Skeletal muscle satellite cell (primary cell): ENCODE measurements around the gene LRCH1.

Experiments used
- H3K27me3 ChIP-seq: 2 replicates; pipeline ENCODE4 v1.7.0; 2013; ENCODE audit warnings: low read length; ENCODE audit not compliant: control insufficient read depth, insufficient read depth
- H3K36me3 ChIP-seq: 2 replicates; pipeline ENCODE4 v1.7.0; 2013; ENCODE audit warnings: mild to moderate bottlenecking, control low read depth, low read length; ENCODE audit not compliant: insufficient read depth
- H3K4me1 ChIP-seq: 2 replicates; pipeline ENCODE4 v1.7.0; 2013; ENCODE audit warnings: low read length; ENCODE audit not compliant: control insufficient read depth, insufficient read depth
- H3K4me2 ChIP-seq: 2 replicates; pipeline ENCODE4 v1.7.0; 2013; ENCODE audit warnings: mild to moderate bottlenecking, low read length
- H3K4me3 ChIP-seq: 2 replicates; pipeline ENCODE4 v1.7.0; 2013; ENCODE audit warnings: low read length
- H3K9ac ChIP-seq: 2 replicates; pipeline ENCODE4 v1.7.0; 2013; ENCODE audit warnings: mild to moderate bottlenecking, low read depth, low read length, moderate library complexity
- H3K9me3 ChIP-seq: replicated peaks from 2 replicates; pipeline ENCODE4 v1.7.0; 2013; ENCODE audit warnings: mild to moderate bottlenecking, control low read depth, low read length

The LRCH1 gene

DNA sequence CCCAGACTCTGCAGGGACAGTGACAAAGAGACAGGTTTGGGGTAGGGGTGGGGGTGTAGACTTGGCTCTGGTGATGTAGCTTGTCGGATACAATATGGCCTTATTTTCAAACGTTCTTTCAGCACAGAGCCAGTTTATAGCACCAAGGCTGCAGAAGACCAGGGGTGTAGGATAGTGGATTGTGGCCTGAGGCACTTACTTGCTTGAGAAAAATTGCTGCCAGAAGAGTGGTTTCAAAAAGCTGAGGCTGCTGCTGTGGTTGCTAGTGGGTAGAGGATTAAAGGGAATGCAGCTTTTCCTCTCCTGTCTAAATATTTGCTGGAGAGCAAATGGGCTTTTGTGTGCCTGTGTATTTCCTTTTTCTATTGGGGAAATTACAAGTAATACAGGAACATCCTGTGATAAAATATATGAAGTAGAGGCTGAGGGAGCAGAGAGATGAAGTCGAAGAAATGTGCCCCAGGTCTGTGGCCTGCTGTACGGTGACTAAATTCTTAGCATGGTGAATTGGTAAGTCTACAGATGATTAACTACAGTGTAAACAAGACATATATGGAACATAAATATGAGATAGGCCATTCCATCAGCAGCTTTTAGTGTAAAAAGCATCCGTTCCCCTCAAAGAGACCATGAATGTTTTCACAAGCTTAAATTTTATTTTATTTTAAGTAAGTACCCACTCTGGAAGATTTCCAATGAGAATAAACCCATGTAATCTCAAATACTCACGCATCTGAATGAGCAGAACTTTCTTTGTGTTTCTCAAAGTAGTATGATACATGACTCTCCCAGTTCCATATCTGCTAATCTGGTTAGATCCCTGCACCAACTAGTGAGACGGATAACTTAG is 112.9 kb downstream of the LRCH1 start:
- H3K4me3 ChIP-seq, result no peak overlapping the region
- peak overlapping the region; percentile 43 for H3K4me2 ChIP-seq
- no peaks in the 10 kb centered on the region for H3K36me3 ChIP-seq
- no peaks in the 10 kb centered on the region for H3K27me3 ChIP-seq
- H3K9ac ChIP-seq, result no peak overlapping the region
- H3K9me3 ChIP-seq, result no peaks in the 10 kb centered on the region
- peaks cover 41% of the 10 kb centered on the region for H3K4me1 ChIP-seq

DNA sequence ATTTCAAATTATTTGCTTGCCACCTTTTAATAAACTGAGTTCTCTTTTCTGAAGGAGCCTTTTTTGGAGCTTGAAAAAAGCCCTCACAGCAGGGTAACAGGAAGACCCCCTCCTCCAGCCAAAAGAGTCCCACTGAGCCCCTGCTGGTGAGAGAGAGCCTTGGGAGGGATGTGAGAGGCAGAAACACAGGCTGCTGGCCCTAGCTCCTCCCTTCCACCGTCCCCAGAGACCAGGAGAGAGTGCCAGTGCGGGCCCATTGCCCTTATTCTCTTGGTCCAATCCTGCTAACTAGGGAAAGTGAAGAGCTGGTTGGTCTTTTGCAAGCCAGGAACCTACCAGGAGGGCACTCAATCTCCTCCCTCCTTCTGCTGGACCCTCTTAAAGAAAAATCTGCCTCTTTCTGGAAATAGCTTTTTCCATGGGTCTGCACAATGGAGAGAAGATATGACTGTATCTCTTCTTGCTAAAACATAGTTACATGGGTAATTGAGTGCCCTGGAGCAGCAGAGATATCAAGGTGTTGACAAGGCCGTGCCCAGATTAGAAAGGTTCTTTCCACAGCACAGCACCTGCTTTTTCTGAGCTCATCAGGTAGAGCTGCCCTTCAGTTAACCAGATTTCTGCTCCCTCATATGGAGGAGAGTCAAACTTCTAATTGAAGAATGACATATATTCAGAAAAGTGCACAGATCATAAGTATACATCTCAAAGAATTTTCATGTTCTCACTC is 113.9 kb downstream of the LRCH1 start:
- no peak overlapping the region for H3K4me2 ChIP-seq
- H3K4me3 ChIP-seq, result no peak overlapping the region
- no peaks in the 10 kb centered on the region for H3K9me3 ChIP-seq
- H3K27me3 ChIP-seq, result no peaks in the 10 kb centered on the region
- no peaks in the 10 kb centered on the region for H3K36me3 ChIP-seq
- no peak overlapping the region for H3K9ac ChIP-seq
- peaks cover 41% of the 10 kb centered on the region for H3K4me1 ChIP-seq

DNA sequence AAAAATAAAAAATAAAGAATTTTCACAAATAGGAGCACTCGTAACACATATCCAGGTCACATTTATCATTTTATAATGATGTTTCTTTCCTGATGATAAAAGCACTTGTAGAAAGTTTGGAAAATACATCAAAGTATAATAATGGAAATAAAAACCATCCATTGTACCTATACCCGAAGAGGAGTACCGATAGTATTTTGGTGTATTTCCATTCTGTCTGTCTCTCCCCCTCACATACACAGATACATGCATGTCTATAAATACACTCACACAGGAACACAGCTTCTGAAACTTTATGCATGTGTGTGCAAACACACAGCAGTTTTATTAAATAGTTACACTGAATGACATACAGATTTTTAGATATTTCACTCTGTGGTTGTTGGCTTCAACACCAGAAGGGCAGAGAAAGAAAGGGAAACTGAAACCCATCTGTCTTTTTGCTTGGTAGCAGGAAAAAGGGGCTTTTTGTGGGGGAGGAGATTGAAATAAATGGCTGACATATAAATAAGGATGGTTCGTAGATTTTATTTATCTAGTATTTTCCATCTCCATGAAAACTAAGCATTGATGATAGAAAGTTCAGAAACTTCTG is 114.8 kb downstream of the LRCH1 start:
- Histone ChIP-seq H3K4me1 (peaks cover 41% of the 10 kb centered on the region), H3K4me3 (peak overlapping the region; percentile 60), H3K36me3 (no peaks in the 10 kb centered on the region), H3K4me2 (peak overlapping the region; percentile 83), H3K27me3 (no peaks in the 10 kb centered on the region), H3K9ac (peak overlapping the region; percentile 44), H3K9me3 (no peaks in the 10 kb centered on the region)

DNA sequence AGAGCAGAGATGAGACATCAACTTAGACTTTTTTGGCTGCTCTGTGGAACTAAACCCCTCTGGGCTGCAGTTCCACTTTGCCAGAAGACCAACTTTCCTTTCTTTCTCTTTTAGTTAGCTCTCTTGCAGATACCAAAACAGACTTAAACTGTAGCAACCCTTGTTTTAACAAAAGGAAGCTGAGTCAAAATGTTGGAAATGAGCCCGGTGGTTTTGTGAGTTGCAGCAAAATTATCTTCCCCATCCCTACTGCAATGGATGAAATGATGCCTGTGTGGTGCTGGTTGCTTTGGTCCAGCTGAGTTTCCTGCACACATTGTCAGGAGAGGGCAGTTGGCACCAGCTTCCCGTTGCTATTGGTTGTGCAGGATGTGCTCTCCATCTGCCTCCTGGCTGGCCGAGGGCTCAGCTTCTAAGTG is 115.3 kb downstream of the LRCH1 start:
- H3K9me3 ChIP-seq, result no peaks in the 10 kb centered on the region
- no peaks in the 10 kb centered on the region for H3K36me3 ChIP-seq
- peaks cover 39% of the 10 kb centered on the region for H3K4me1 ChIP-seq
- H3K9ac ChIP-seq, result peak overlapping the region; percentile 44
- H3K4me3 ChIP-seq, result peak overlapping the region; percentile 60
- H3K4me2 ChIP-seq, result peak overlapping the region; percentile 83
- H3K27me3 ChIP-seq, result no peaks in the 10 kb centered on the region

GRCh38 chr13:46668931-46669525 is 116.1 kb downstream of the LRCH1 start:
- Histone ChIP-seq H3K9ac (no peak overlapping the region), H3K9me3 (no peaks in the 10 kb centered on the region), H3K36me3 (no peaks in the 10 kb centered on the region), H3K4me1 (peaks cover 33% of the 10 kb centered on the region), H3K4me3 (no peak overlapping the region), H3K27me3 (no peaks in the 10 kb centered on the region), H3K4me2 (no peak overlapping the region)

DNA sequence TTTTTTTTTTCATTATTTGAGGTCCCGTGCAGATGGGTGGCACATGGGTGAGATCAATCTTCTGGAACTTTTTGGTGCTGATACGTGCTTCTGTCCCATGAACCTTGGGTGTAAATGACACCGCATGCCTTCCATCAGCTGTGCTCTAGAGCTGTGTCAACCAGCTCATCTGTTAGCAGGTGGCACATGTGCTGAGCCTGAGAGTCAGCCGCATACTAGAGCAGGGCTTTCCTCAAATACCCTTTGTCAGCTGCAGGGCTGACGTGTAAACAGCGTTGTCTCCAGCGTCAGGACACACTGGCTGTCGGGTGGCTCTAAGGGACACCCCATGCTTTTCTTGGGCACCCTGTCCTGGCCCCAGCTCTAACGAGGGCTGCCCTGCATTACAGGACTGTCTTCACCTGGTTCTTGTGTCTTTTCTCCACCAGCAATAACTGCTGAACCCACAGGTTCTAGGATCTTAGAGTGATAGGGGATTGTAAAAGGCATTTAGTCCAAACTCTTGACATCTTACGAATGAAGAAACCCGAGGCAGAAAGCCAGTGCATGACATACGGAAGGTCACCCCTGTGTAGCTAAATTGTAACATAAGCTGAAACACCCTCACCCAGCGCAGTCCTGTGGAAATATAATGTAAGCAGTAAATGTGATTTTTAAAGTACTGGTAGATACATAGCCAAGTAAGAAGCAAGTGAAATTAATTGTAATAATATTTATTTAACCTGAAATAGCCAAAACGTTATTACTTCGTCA is 119.5 kb downstream of the LRCH1 start:
- Histone ChIP-seq H3K4me3 (no peak overlapping the region), H3K27me3 (no peaks in the 10 kb centered on the region), H3K9ac (no peak overlapping the region), H3K4me1 (peaks cover 20% of the 10 kb centered on the region), H3K9me3 (no peaks in the 10 kb centered on the region), H3K36me3 (no peaks in the 10 kb centered on the region), H3K4me2 (no peak overlapping the region)

DNA sequence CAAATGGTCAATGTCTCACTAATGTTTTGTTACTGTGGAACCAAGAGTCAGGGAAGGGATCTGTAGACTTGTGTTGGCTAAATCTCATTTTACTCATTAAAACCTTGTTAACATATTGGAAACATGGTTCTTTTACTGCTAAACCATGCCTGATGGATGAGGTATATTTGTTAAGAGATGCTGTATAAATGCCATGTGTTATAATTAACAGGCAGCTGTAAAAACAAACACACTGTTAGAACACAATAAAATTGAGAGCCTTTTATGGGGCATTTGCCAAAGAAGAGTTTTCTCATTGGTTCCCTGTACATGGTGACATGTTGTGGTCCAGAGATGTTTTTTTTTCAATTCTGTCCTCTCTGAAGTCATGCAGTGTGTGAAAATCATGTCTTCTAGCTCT is 122.0 kb downstream of the LRCH1 start:
- Histone ChIP-seq H3K4me2 (no peak overlapping the region), H3K9me3 (no peaks in the 10 kb centered on the region), H3K36me3 (no peaks in the 10 kb centered on the region), H3K4me1 (peaks cover 20% of the 10 kb centered on the region), H3K9ac (no peak overlapping the region), H3K4me3 (no peak overlapping the region), H3K27me3 (no peaks in the 10 kb centered on the region)

DNA sequence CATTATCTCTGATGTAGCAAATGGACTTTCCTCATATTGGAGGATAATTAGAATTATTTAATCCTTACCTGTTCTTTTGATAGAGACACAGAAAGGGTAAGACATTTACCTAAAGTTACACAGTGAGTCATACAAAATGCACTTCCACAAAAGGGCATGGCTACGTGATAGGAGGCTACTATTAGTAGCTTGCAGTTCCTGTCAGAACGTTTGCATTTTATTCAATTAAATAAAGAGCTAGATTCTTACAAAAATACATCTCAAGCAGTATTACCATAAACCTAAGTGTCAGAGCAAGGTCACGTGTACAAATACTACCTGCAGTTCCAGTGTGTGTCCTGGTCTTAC is 123.4 kb downstream of the LRCH1 start:
- H3K36me3 ChIP-seq, result no peaks in the 10 kb centered on the region
- H3K4me2 ChIP-seq, result no peak overlapping the region
- no peaks in the 10 kb centered on the region for H3K27me3 ChIP-seq
- no peak overlapping the region for H3K4me3 ChIP-seq
- no peak overlapping the region for H3K9ac ChIP-seq
- H3K9me3 ChIP-seq, result no peaks in the 10 kb centered on the region
- H3K4me1 ChIP-seq, result peaks cover 23% of the 10 kb centered on the region

GRCh38 chr13:46679369-46680120 is 126.6 kb downstream of the LRCH1 start:
- Histone ChIP-seq H3K4me2 (peak overlapping the region; percentile 86), H3K36me3 (peaks cover 6% of the 10 kb centered on the region), H3K9ac (peak overlapping the region; percentile 11), H3K4me3 (peak overlapping the region; percentile 64), H3K27me3 (no peaks in the 10 kb centered on the region), H3K9me3 (no peaks in the 10 kb centered on the region), H3K4me1 (peaks cover 34% of the 10 kb centered on the region)

GRCh38 chr13:46682015-46682414 is 129.0 kb downstream of the LRCH1 start:
- Histone ChIP-seq H3K27me3 (no peaks in the 10 kb centered on the region), H3K9ac (no peak overlapping the region), H3K4me1 (peaks cover 39% of the 10 kb centered on the region), H3K4me3 (no peak overlapping the region), H3K36me3 (peaks cover 6% of the 10 kb centered on the region), H3K9me3 (no peaks in the 10 kb centered on the region), H3K4me2 (no peak overlapping the region)
